ENCODE results near the gene CFAP126. TPM values are rescaled to one million over a fixed set of nuclear protein-coding genes. Genes with fewer than 3 reads are reported as not detected.

The CFAP126 gene
- total and polyA plus RNA-seq, 2 of the 8 experiments (the other 6 are each of a cell fraction or from before 2014, with no cell fraction given): not detected

DNA sequence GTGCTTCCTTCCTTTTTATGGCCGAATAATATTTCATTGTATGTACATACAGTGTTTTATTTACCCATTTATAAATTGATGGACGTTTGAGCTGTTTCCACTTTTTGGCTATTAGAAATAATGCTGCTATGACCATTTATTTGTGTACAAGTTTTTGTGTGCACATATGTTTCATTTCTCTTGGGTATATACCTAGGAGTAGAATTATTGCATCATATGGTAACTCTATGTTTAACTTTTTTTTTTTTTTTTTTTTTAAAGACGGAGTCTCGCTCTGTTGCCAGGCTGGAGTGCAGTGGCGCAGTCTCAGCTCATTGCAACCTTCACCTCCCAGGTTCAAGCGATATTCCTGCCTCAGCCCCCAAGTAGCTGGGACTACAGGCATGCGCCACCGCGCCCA lies 34.5 kb downstream of the CFAP126 start:
- Histone ChIP-seq H2AFZ (ENCODE audit: low read length) (no peak overlapping the region), H3K4me2 (ENCODE audit: insufficient read depth in 1 of 2, low read depth in 2 of 2, low read length in 2 of 2) (no peak overlapping the region), H3K23me2 (ENCODE audit: low read depth, low read length) (no peaks in the 10 kb centered on the region), H2BK120ac (replicated peaks; ENCODE audit: low read depth, low read length) (no peak overlapping the region), H3K27me3 (replicated peaks in 1 of 4; ENCODE audit: control insufficient read depth in 3 of 4, extremely low read depth in 1 of 4, insufficient read depth in 3 of 4, low read length in 3 of 4) (no peaks in the 10 kb centered on the region), H3K79me1 (ENCODE audit: low read depth, low read length) (no peaks in the 10 kb centered on the region), H3K4ac (replicated peaks; ENCODE audit: insufficient read length, low read depth, low read length) (no peak overlapping the region), H2AK5ac (ENCODE audit: low read depth, low read length) (no peak overlapping the region), H3K18ac (ENCODE audit: extremely low read depth, low read length) (no peak overlapping the region), H4K91ac (replicated peaks; ENCODE audit: insufficient read length, low read length) (no peak overlapping the region), H3K56ac (replicated peaks; ENCODE audit: insufficient read length, low read depth, low read length) (no peak overlapping the region), H4K8ac (ENCODE audit: extremely low read depth, insufficient read depth, low read length) (no peak overlapping the region), H2BK15ac (ENCODE audit: low read length) (no peak overlapping the region), H3K36me3 (ENCODE audit: control insufficient read depth in 2 of 4, insufficient read depth in 4 of 4, low read length in 3 of 4) (peaks cover 2 to 51% (median 19%) of the 10 kb centered on the region in 4 experiments; a peak in 6 of 8 replicates), H3K9ac (replicated peaks in 1 of 4; ENCODE audit: extremely low read depth in 1 of 4, low read depth in 3 of 4, low read length in 3 of 4) (no peak overlapping the region), H3K4me1 (replicated peaks in 1 of 4; ENCODE audit: control insufficient read depth in 3 of 4, insufficient read depth in 4 of 4, low read length in 3 of 4) (no peaks in the 10 kb centered on the region), H4K20me1 (replicated peaks in 1 of 2; ENCODE audit: control insufficient read depth in 1 of 2, insufficient read depth in 2 of 2, low read length in 2 of 2) (no peaks in the 10 kb centered on the region), H2BK12ac (ENCODE audit: low read depth, low read length) (no peak overlapping the region), H2BK20ac (ENCODE audit: low read length) (no peak overlapping the region), H3K27ac (ENCODE audit: low read depth, low read length) (no peak overlapping the region), H4K5ac (ENCODE audit: insufficient read length, low read depth, low read length) (no peak overlapping the region), H3K79me2 (ENCODE audit: control insufficient read depth in 1 of 2, insufficient read depth in 2 of 2, low read length in 2 of 2) (no peaks in the 10 kb centered on the region), H3K23ac (ENCODE audit: insufficient read length) (no peak overlapping the region), H2BK5ac (ENCODE audit: low read depth, low read length) (no peak overlapping the region), H3K14ac (ENCODE audit: insufficient read length) (no peak overlapping the region), H3K4me3 (ENCODE audit: extremely low read depth in 1 of 4, insufficient read depth in 2 of 4, low read depth in 3 of 4, low read length in 4 of 4) (no peak overlapping the region), H3K9me3 (ENCODE audit: insufficient read depth in 2 of 2, low read depth in 1 of 2, low read length in 1 of 2) (no peaks in the 10 kb centered on the region)
- TF ChIP-seq, protein P1, sequence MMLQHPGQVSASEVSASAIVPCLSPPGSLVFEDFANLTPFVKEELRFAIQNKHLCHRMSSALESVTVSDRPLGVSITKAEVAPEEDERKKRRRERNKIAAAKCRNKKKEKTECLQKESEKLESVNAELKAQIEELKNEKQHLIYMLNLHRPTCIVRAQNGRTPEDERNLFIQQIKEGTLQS (IDR thresholded peaks at IDR 0.05; ENCODE audit: insufficient read depth, low read depth, low read length): no peak
- no peak for TF ChIP-seq EP300 (IDR thresholded peaks at IDR 0.05; ENCODE audit: borderline replicate concordance in 1 of 2, low read depth in 2 of 2, low read length in 2 of 2)
- TF ChIP-seq SIN3A (conservative IDR thresholded peaks at IDR 0.05 in 1 of 2, IDR thresholded peaks at IDR 0.05 in 1 of 2; ENCODE audit: low read depth in 1 of 2, low read length in 2 of 2): no peak
- no peak for TF ChIP-seq CREB1 (IDR thresholded peaks at IDR 0.05)
- WGBS, 2 experiments (ENCODE audit: extremely low coverage in 1 of 2, insufficient coverage in 1 of 2, insufficient read length in 1 of 2, insufficient replicate concordance in 2 of 2, low coverage in 1 of 2, low lambda C conversion rate in 2 of 2, missing lambda C conversion rate in 1 of 2): 91% methylated on average over 9 of the region's 9 CpGs; no CpG with 5 or more reads in 1 of the 2 experiments
- FAIRE-seq: no peak
- ChIA-PET POLR2A (ENCODE audit: partially characterized antibody) (interaction anchor here (0.8 to 1.0 kb wide), 2 partner anchors 14 to 19 kb away, joined by 4 read pairs; partner anchors contain the start of gene SDHC), CTCF (ENCODE audit: partially characterized antibody) (interaction anchor here (1.3 to 2.0 kb wide), 2 partner anchors 19 to 142 kb away, joined by 3 to 10 read pairs; partner anchors contain the start of gene SDHC)
- no peak for DNase-seq (ENCODE audit: low read depth in 1 of 2, low spot score in 2 of 2)

Measured in H1 (cell line).